HL-60 (cell line): ENCODE results near the gene BCL10.

ENCODE experiments used
- DNase-seq, 2 experiments: peaks; one replicate each; pipeline ENCODE4 v3.0.0-alpha.2; 2010 to 2020; ENCODE audit warnings: low read depth in 1 of 2, low spot score in 1 of 2
- H3K27ac ChIP-seq: fragments of 250-450 bp; sonication (Bioruptor Pico); replicated peaks from 2 replicates; pipeline ENCODE4 v1.5.1; 2020; ENCODE audit warnings: mild to moderate bottlenecking, moderate library complexity
- H3K27me3 ChIP-seq: fragments of 250-450 bp; sonication (Bioruptor Pico); 2 replicates; pipeline ENCODE4 v1.5.1; 2021; ENCODE audit warnings: mild to moderate bottlenecking, moderate library complexity; ENCODE audit not compliant: insufficient read depth, poor library complexity, severe bottlenecking
- H3K4me3 ChIP-seq: replicated peaks from 2 replicates; pipeline ENCODE4 v1.5.1; 2011; ENCODE audit warnings: mild to moderate bottlenecking, control low read depth, low read length; ENCODE audit not compliant: insufficient read depth
- GABPA ChIP-seq: IDR thresholded peaks from 2 replicates; pipeline ENCODE4 v1.6.1; 2012; ENCODE audit warnings: low read depth
- POLR2AphosphoS5 ChIP-seq: IDR thresholded peaks from 2 replicates; pipeline ENCODE4 v1.6.1; 2012; ENCODE audit warnings: low read depth
- SPI1 ChIP-seq: IDR thresholded peaks from 2 replicates; pipeline ENCODE4 v1.6.1; 2012; ENCODE audit warnings: low read depth, mild to moderate bottlenecking, borderline replicate concordance
- TF ChIP-seq, protein P1 (sequence below): IDR thresholded peaks from 2 replicates; pipeline ENCODE4 v1.6.1; 2012; ENCODE audit warnings: low read depth; ENCODE audit not compliant: insufficient replicate concordance
- TF ChIP-seq, protein P2 (sequence below): IDR thresholded peaks from one replicate; pipeline ENCODE4 v1.5.1; 2011; ENCODE audit warnings: low read length, control low read depth, inconsistent platforms; ENCODE audit not compliant: insufficient read depth

The BCL10 gene

GRCh38 chr1:85289207-85289847, 12.9 kb upstream of the BCL10 start:
- peaks cover 2% of the 10 kb centered on the region for H3K27me3 ChIP-seq
- H3K4me3 ChIP-seq = no peak overlapping the region
- no peak overlapping the region for H3K27ac ChIP-seq
- peak in 1 of 2 experiments; percentile 24 for DNase-seq
- no peak for TF ChIP-seq POLR2AphosphoS5
- TF ChIP-seq, protein P1, sequence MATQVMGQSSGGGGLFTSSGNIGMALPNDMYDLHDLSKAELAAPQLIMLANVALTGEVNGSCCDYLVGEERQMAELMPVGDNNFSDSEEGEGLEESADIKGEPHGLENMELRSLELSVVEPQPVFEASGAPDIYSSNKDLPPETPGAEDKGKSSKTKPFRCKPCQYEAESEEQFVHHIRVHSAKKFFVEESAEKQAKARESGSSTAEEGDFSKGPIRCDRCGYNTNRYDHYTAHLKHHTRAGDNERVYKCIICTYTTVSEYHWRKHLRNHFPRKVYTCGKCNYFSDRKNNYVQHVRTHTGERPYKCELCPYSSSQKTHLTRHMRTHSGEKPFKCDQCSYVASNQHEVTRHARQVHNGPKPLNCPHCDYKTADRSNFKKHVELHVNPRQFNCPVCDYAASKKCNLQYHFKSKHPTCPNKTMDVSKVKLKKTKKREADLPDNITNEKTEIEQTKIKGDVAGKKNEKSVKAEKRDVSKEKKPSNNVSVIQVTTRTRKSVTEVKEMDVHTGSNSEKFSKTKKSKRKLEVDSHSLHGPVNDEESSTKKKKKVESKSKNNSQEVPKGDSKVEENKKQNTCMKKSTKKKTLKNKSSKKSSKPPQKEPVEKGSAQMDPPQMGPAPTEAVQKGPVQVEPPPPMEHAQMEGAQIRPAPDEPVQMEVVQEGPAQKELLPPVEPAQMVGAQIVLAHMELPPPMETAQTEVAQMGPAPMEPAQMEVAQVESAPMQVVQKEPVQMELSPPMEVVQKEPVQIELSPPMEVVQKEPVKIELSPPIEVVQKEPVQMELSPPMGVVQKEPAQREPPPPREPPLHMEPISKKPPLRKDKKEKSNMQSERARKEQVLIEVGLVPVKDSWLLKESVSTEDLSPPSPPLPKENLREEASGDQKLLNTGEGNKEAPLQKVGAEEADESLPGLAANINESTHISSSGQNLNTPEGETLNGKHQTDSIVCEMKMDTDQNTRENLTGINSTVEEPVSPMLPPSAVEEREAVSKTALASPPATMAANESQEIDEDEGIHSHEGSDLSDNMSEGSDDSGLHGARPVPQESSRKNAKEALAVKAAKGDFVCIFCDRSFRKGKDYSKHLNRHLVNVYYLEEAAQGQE = no peak
- TF ChIP-seq SPI1 = no peak
- TF ChIP-seq GABPA = no peak
- TF ChIP-seq, protein P2, sequence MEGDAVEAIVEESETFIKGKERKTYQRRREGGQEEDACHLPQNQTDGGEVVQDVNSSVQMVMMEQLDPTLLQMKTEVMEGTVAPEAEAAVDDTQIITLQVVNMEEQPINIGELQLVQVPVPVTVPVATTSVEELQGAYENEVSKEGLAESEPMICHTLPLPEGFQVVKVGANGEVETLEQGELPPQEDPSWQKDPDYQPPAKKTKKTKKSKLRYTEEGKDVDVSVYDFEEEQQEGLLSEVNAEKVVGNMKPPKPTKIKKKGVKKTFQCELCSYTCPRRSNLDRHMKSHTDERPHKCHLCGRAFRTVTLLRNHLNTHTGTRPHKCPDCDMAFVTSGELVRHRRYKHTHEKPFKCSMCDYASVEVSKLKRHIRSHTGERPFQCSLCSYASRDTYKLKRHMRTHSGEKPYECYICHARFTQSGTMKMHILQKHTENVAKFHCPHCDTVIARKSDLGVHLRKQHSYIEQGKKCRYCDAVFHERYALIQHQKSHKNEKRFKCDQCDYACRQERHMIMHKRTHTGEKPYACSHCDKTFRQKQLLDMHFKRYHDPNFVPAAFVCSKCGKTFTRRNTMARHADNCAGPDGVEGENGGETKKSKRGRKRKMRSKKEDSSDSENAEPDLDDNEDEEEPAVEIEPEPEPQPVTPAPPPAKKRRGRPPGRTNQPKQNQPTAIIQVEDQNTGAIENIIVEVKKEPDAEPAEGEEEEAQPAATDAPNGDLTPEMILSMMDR = no peak

GRCh38 chr1:85284202-85284601, 7.8 kb upstream of the BCL10 start:
- Histone ChIP-seq H3K27me3 (no peaks in the 10 kb centered on the region), H3K27ac (no peak overlapping the region), H3K4me3 (no peak overlapping the region)
- TF ChIP-seq GABPA (no peak), SPI1 (no peak), POLR2AphosphoS5 (no peak)
- TF ChIP-seq, protein P2 = no peak
- TF ChIP-seq, protein P1 = no peak
- DNase-seq = no peak

DNA sequence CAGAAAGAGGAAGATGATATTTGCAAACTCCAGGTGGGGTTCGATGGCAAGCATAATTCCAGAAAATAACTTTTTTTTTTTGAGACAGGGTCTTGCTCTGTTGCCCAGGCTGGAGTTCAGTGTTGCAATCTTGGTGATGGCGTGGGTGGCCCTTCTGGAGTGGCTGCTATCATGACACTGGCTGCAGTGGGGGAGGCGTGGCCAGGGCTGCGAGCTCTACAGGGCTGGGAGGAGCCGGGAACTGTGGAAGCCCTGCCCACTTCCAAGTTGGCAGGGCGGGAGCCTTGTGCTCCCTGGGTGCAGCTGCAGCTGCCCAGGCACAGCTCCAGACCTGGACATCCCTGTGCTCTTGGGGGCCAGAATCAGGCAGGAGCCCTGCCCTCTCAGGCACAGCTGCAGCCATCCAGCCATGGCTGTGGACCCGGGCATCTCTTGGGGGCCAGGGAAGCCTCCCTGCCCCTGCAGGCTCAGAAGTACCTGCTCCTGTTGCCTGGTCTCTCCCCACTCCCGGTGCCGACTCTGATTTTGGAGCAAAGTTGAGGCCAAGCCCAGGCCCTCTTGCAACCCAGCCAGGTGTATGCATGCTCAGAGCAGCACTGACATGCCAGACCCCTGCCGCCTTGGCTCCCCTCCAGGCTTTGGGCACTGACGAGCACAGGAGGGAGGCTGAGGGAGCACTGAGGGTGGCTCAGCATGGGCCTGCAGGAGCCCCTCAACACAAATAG, 7.2 kb upstream of the BCL10 start:
- DNase-seq = no peak
- no peak overlapping the region for H3K27ac ChIP-seq
- no peaks in the 10 kb centered on the region for H3K27me3 ChIP-seq
- H3K4me3 ChIP-seq = no peak overlapping the region
- TF ChIP-seq GABPA = no peak
- TF ChIP-seq, protein P1 = no peak
- TF ChIP-seq SPI1 = no peak
- TF ChIP-seq, protein P2 = no peak
- no peak for TF ChIP-seq POLR2AphosphoS5
